A673 (cell line): Measurements from ENCODE around the gene REST. TPM values are rescaled to one million over a fixed set of nuclear protein-coding genes. Genes with fewer than 3 reads are reported as not detected.

Experiments
- BruUV-seq: library from RNA; stranded (reverse); fragments of 400-500 nt; replicated peaks from 2 replicates; lab custom pipeline; 2021; lab: Mats Ljungman, UMichigan
- CTCF ChIA-PET: fragments of 300-600 bp; sonication (Branson Sonifier 250); formaldehyde crosslinking; loops from one replicate; lab custom pipeline; 2022; ENCODE audit warnings: antibody characterized with exemption; lab: Charles Lee
- POLR2A ChIA-PET: fragments of 300-600 bp; sonication (Branson Sonifier 250); formaldehyde crosslinking; loops from one replicate; lab custom pipeline; 2022; ENCODE audit warnings: antibody characterized with exemption; ENCODE audit not compliant: low non-redundant PET; lab: Charles Lee
- DNase-seq: peaks from one replicate; pipeline ENCODE4 v3.0.0-alpha.2; 2015; ENCODE audit warnings: low spot score
- H3K27ac ChIP-seq: fragments of 200-600 bp; sonication (generic); 2 replicates; pipeline ENCODE4 v1.5.1; 2016; ENCODE audit warnings: mixed run types, low read depth, mild to moderate bottlenecking, mixed read lengths, antibody characterized with exemption, low read length; ENCODE audit not compliant: poor library complexity, severe bottlenecking
- H3K27me3 ChIP-seq: fragments of 200-600 bp; sonication (generic); replicated peaks from 2 replicates; pipeline ENCODE4 v1.6.1; 2017; ENCODE audit warnings: mixed run types, low read depth, mild to moderate bottlenecking, mixed read lengths, antibody characterized with exemption, low read length; ENCODE audit not compliant: insufficient read depth, poor library complexity
- H3K36me3 ChIP-seq: fragments of 200-600 bp; sonication (generic); 2 replicates; pipeline ENCODE4 v1.6.1; 2016; ENCODE audit warnings: mixed run types, mild to moderate bottlenecking, mixed read lengths, antibody characterized with exemption, low read length; ENCODE audit not compliant: insufficient read depth, poor library complexity, severe bottlenecking
- H3K4me1 ChIP-seq: fragments of 200-600 bp; sonication (generic); 2 replicates; pipeline ENCODE4 v1.6.1; 2017; ENCODE audit warnings: mixed run types, mild to moderate bottlenecking, mixed read lengths, antibody characterized with exemption, low read length; ENCODE audit not compliant: insufficient read depth, poor library complexity, severe bottlenecking
- H3K4me3 ChIP-seq: fragments of 200-600 bp; sonication (generic); 2 replicates; pipeline ENCODE4 v1.5.1; 2016; ENCODE audit warnings: low read depth, mixed run types, mild to moderate bottlenecking, mixed read lengths, low read length; ENCODE audit not compliant: poor library complexity, severe bottlenecking
- H3K9me3 ChIP-seq: fragments of 200-600 bp; sonication (generic); 2 replicates; pipeline ENCODE4 v1.6.1; 2016; ENCODE audit warnings: mixed run types, low read depth, mild to moderate bottlenecking, mixed read lengths, antibody characterized with exemption, low read length; ENCODE audit not compliant: poor library complexity, severe bottlenecking
- EZH2 ChIP-seq: fragments of 200-600 bp; sonication (generic); IDR thresholded peaks from 2 replicates; pipeline ENCODE4 v1.6.1; 2017; ENCODE audit warnings: borderline replicate concordance, low read depth, mild to moderate bottlenecking, mixed read lengths, antibody characterized with exemption, low read length; ENCODE audit not compliant: poor library complexity, severe bottlenecking
- intact Hi-C: fragments of 100-400 bp; cut with micrococcal nuclease; formaldehyde crosslinking; loops from one replicate; pipeline ENCODE4 v1.10.0; 2022; ENCODE audit not compliant: unreplicated experiment
- total RNA-seq: library from RNA; stranded (reverse); gene quantifications from 2 replicates; pipeline ENCODE4 v1.2.3, GENCODE V29; 2021
- TF ChIP-seq, protein P1 (sequence below): fragments of 300-800, 200-600 bp; sonication (generic); conservative IDR thresholded peaks from 2 replicates; pipeline ENCODE4 v1.5.1; 2017; ENCODE audit warnings: low read depth, mild to moderate bottlenecking, antibody characterized with exemption, low read length, moderate library complexity, mixed read lengths

REST gene
- total RNA-seq, 1 experiment from 2014 or later = 24.6 TPM

DNA sequence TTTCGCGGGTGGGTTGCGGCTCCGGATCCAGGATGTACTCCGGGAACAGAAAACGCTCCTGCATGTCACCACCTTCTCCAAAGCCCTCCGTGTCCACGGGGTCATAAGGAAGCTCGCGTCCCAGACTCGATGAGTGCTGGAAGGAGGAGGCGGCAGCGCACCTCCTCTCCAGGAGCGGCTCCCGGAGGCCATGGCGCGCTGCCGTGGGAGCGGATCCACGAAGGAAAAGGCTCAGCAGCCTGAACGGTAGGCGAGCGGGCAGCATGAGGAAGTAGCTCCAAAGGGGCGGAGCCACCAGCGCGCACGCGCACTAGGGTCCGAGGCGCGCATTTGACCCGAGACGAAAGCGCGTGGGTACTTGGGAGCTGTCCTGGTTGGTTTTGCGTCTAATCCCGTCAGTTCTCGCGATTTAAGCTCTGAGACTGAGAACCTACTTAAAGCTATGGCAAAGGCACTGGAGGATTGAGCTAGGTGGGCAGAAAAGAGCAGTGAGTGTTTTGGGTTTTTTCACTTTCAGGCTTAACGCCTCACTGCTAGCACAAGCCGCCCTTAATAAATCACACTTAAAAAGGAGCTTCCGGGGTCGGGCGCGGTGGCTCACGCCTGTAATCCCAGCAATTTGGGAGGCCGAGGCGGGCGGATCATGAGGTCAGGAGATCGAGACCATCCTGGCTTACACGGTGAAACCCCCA lies 69.8 kb downstream of the REST start, which contains the start of gene NOA1:
Gene NOA1, minus strand, starts transcription at position 286 of the 692 bp plus-strand sequence. Its CDS starts 21 bp downstream, at position 265.
- intact Hi-C loops = no loop called here
- Histone ChIP-seq H3K4me3 (peak within 1 kb of the TSS; percentile 84), H3K27me3 (no peaks in the 10 kb centered on the region), H3K4me1 (no peaks in the 10 kb centered on the region), H3K9me3 (no peaks in the 10 kb centered on the region), H3K36me3 (peaks cover 14% of the 10 kb centered on the region), H3K27ac (peak within 1 kb of the TSS; percentile 68)
- no peak for TF ChIP-seq EZH2
- TF ChIP-seq, protein P1, sequence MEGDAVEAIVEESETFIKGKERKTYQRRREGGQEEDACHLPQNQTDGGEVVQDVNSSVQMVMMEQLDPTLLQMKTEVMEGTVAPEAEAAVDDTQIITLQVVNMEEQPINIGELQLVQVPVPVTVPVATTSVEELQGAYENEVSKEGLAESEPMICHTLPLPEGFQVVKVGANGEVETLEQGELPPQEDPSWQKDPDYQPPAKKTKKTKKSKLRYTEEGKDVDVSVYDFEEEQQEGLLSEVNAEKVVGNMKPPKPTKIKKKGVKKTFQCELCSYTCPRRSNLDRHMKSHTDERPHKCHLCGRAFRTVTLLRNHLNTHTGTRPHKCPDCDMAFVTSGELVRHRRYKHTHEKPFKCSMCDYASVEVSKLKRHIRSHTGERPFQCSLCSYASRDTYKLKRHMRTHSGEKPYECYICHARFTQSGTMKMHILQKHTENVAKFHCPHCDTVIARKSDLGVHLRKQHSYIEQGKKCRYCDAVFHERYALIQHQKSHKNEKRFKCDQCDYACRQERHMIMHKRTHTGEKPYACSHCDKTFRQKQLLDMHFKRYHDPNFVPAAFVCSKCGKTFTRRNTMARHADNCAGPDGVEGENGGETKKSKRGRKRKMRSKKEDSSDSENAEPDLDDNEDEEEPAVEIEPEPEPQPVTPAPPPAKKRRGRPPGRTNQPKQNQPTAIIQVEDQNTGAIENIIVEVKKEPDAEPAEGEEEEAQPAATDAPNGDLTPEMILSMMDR = no peak
- BruUV-seq = no TSS peak
- ChIA-PET POLR2A (interaction anchor here (0.6 to 1.4 kb wide), 2 partner anchors 19 to 327 kb away, joined by 3 read pairs; no protein-coding TSS in a partner anchor), CTCF (no interaction called here)
- peak; percentile 95 for DNase-seq

DNA sequence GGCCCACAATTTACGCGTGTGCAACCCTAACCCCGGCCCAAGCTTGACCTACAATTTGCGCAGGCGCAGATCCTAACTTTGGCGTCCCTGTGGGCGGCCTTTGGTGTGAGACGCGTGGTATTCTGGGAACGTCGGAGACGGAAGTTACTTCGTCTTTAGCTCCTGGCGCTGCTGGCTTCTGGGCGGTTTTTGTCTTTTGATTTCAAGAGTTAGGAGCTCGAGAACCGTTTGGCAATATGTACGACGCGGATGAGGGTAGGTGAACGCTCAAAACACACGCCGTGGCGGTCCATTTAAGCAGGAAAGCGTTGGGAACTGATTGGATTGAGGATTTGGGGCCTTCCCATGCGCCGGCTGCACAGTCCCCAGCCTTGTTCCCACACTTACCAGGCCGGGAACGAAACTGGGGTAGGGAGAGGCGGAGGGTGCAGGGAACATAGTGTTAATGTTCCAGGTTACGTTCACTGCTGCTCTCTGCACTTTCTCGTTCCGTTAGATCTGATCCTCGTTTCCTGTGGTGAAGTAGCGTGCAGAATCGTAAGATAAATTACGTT lies 71.1 kb downstream of the REST start, which contains the start of gene POLR2B:
Gene POLR2B, plus strand, starts transcription at position 147 of the 554 bp plus-strand sequence. Its CDS starts 90 bp downstream, at position 237.
- ChIA-PET CTCF (no interaction called here), POLR2A (no interaction called here)
- no peak for TF ChIP-seq EZH2
- TF ChIP-seq, protein P1 = no peak
- Histone ChIP-seq H3K4me3 (peak within 1 kb of the TSS; percentile 84), H3K36me3 (peaks cover under 1% of the 10 kb centered on the region), H3K4me1 (no peaks in the 10 kb centered on the region), H3K27ac (peak within 1 kb of the TSS; percentile 88), H3K27me3 (no peaks in the 10 kb centered on the region), H3K9me3 (no peaks in the 10 kb centered on the region)
- DNase-seq = peak; percentile 90
- intact Hi-C loops = no loop called here
- BruUV-seq = TSS peak; percentile 84

DNA sequence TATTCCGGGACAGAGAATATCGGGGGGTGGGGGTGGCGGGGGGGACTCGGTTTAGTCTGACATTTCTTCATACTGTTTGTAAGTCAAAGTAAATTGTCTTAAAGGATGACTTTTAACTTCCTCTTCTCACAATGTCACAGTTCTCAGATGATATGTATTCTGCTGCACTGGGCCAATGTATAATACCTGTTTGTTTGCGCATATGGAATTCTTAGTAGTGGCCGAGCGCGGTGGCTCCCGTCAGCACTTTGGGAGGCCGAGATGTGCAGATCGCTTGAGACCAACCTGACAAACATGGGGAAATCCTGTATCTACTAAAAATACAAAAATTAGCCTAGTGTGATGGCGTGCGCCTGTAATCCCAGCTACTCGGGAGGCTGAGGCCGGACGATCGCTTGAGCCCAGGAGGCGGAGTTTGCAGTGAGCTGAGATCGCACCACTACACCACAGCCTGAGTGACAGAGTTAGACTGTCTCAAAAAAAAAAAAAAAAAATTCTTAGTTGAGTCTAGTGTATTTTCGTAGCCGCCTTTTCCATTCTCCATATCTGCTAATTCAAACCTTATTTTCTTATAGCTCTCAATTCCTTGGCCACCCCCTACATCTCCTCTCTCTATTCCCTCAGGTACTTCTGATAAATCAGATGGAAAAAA lies 71.8 kb downstream of the REST start:
- ChIA-PET CTCF (no interaction called here), POLR2A (no interaction called here)
- no peak for DNase-seq
- Histone ChIP-seq H3K27ac (no peak overlapping the region), H3K36me3 (no peaks in the 10 kb centered on the region), H3K27me3 (no peaks in the 10 kb centered on the region), H3K9me3 (no peaks in the 10 kb centered on the region), H3K4me3 (peak overlapping the region; percentile 84), H3K4me1 (no peaks in the 10 kb centered on the region)
- intact Hi-C loops = no loop called here
- no TSS peak for BruUV-seq
- TF ChIP-seq EZH2 = no peak
- TF ChIP-seq, protein P1 = no peak
